ENCODE results near the gene RAET1G. TPM values are rescaled to one million over a fixed set of nuclear protein-coding genes. Genes with fewer than 3 reads are reported as not detected.

Gene RAET1G
- polyA plus RNA-seq, 1 of the 3 experiments (the other 2 are of a cell fraction): 2.5 TPM

DNA sequence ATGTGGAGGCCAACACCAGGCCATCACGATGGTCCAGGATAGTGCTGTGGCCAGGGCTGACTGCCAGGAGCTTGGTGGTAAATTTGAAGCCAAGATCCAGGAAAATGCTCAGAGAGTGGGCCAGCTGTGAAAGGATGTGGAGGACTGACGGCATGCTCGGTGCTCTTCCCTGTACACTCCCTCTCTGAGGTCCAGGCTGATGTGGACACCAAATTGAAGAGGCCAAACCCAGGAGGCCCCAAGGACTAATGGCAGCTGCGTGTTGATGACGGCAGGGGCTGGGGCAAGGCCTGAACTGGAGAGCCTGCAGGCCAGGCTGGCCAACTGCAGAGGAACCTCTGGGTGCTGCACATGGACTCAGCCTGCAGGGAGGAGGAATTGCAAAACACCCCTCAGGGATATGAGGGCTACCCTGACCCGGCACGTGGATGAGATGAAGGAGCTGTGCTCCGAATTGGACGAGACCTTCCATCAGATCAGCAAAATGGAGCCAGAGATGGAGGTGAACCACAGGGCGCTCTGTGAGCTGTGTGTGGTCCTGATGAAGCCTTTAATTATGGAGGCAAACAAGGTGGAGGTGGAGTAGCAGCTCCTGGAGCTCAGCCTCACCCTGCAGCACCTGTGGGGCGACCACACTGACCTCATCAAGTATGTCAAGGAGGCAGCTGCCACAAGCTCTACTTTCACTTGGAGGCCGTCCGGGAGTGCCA lies 18.1 kb downstream of the RAET1G start (continued):
- TF ChIP-seq, protein P1, sequence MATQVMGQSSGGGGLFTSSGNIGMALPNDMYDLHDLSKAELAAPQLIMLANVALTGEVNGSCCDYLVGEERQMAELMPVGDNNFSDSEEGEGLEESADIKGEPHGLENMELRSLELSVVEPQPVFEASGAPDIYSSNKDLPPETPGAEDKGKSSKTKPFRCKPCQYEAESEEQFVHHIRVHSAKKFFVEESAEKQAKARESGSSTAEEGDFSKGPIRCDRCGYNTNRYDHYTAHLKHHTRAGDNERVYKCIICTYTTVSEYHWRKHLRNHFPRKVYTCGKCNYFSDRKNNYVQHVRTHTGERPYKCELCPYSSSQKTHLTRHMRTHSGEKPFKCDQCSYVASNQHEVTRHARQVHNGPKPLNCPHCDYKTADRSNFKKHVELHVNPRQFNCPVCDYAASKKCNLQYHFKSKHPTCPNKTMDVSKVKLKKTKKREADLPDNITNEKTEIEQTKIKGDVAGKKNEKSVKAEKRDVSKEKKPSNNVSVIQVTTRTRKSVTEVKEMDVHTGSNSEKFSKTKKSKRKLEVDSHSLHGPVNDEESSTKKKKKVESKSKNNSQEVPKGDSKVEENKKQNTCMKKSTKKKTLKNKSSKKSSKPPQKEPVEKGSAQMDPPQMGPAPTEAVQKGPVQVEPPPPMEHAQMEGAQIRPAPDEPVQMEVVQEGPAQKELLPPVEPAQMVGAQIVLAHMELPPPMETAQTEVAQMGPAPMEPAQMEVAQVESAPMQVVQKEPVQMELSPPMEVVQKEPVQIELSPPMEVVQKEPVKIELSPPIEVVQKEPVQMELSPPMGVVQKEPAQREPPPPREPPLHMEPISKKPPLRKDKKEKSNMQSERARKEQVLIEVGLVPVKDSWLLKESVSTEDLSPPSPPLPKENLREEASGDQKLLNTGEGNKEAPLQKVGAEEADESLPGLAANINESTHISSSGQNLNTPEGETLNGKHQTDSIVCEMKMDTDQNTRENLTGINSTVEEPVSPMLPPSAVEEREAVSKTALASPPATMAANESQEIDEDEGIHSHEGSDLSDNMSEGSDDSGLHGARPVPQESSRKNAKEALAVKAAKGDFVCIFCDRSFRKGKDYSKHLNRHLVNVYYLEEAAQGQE (IDR thresholded peaks at IDR 0.05; ENCODE audit: low read depth, low read length): no peak
- no peak for TF ChIP-seq TAF1 (IDR thresholded peaks at IDR 0.05; ENCODE audit: borderline replicate concordance, low read depth, low read length)
- TF ChIP-seq FOXJ3 (CRISPR knock-in tag; IDR thresholded peaks at IDR 0.05): no peak
- no peak for TF ChIP-seq CHD2 (IDR thresholded peaks at IDR 0.05; ENCODE audit: low read length, partially characterized antibody)
- TF ChIP-seq POLR2AphosphoS5 (IDR thresholded peaks at IDR 0.05; ENCODE audit: low read depth, low read length): no peak
- no peak for TF ChIP-seq YY1 (IDR thresholded peaks at IDR 0.05; ENCODE audit: low read depth)

GRCh38 chr6:149903938-149904611 lies 18.8 kb downstream of the RAET1G start:
- Histone ChIP-seq H3F3A (replicated peaks; ENCODE audit: insufficient read depth) (no peaks in the 10 kb centered on the region), H2AFZ (ENCODE audit: low read depth) (no peak overlapping the region), H3K9me3 (no peaks in the 10 kb centered on the region), H4K20me1 (ENCODE audit: insufficient read depth) (no peaks in the 10 kb centered on the region), H3K79me2 (ENCODE audit: insufficient read depth) (no peaks in the 10 kb centered on the region), H3K27me3 (ENCODE audit: insufficient read depth) (no peaks in the 10 kb centered on the region), H3K4me1 (ENCODE audit: control insufficient read depth in 1 of 2, insufficient read depth in 2 of 2, low read depth in 1 of 2, low read length in 1 of 2) (peaks cover 0 to 7% of the 10 kb centered on the region in 2 experiments; a peak in 1 of 4 replicates), H3K4me3 (ENCODE audit: low read depth in 2 of 2, low read length in 1 of 2) (no peak overlapping the region), H3K27ac (ENCODE audit: low read depth in 2 of 2, low read length in 1 of 2) (no peak overlapping the region), H3K9me2 (no peaks in the 10 kb centered on the region), H3K36me3 (replicated peaks in 1 of 2; ENCODE audit: control insufficient read depth in 1 of 2, insufficient read depth in 2 of 2, low read length in 1 of 2) (no peaks in the 10 kb centered on the region), H3K9ac (no peak overlapping the region), H3K4me2 (no peak overlapping the region)
- DNase-seq: no peak
- ChIA-PET CTCF (interaction anchor here (0.9 to 1.1 kb wide), 2 partner anchors 10 to 70 kb away, joined by 3 to 4 read pairs; no protein-coding TSS in a partner anchor), POLR2A (no interaction called here)
- WGBS (ENCODE audit: low lambda C conversion rate): 39% methylated on average over 3 of the region's 5 CpGs
- no peak for TF ChIP-seq JUND (IDR thresholded peaks at IDR 0.05)

DNA sequence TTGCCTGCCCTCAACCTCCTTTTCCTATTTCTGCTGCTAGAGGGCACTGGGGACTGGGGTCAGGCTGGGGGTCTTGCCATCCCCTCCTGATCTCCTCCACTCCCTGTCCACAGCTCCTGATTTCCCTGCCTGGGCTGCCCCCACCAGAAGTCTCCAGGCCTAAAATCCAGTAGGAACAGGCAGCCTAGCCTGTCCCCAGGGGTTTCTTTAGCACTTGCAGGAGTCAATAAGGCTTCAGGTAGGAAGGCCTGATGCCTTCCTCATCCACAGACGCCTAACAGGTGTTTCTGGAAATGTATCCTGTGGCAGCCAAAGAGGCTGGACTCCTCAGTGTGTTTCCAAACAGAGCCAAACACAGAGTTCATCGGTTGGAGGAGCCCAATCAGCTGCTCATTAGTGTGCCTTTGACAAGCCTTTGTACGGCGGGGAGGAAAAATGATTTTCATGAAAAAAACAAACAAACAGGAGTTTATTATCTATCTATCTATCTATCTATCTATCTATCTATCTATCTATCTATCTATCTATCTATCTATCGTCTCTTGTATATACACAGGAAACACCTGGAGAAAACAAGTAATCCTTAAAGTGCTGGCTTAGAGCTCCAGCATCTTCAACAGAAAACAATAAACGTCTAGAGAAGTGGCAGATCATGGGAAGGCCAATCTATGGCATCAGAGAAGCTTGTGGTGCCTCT lies 21.3 kb downstream of the RAET1G start:
- ChIA-PET CTCF (interaction anchor here (0.5 kb wide), 1 partner anchor 12 kb away, joined by 3 read pairs; no protein-coding TSS in a partner anchor), POLR2A (no interaction called here)
- H3K4me1 ChIP-seq (ENCODE audit: control insufficient read depth in 1 of 2, insufficient read depth in 2 of 2, low read depth in 1 of 2, low read length in 1 of 2): peaks cover 6 to 7% of the 10 kb centered on the region in 2 experiments; a peak in 3 of 4 replicates
- H3F3A ChIP-seq (replicated peaks; ENCODE audit: insufficient read depth): peaks cover 15% of the 10 kb centered on the region
- no peaks in the 10 kb centered on the region for H3K9me3 ChIP-seq
- H3K9ac ChIP-seq: no peak overlapping the region
- no peaks in the 10 kb centered on the region for H3K9me2 ChIP-seq
- H3K4me3 ChIP-seq (ENCODE audit: low read depth in 2 of 2, low read length in 1 of 2): no peak overlapping the region
- DNase-seq: no peak
- no peaks in the 10 kb centered on the region for H4K20me1 ChIP-seq (ENCODE audit: insufficient read depth)
- H3K4me2 ChIP-seq: no peak overlapping the region
- no peak overlapping the region for H2AFZ ChIP-seq (ENCODE audit: low read depth)
- H3K36me3 ChIP-seq (replicated peaks in 1 of 2; ENCODE audit: control insufficient read depth in 1 of 2, insufficient read depth in 2 of 2, low read length in 1 of 2): no peaks in the 10 kb centered on the region
- TF ChIP-seq NRF1 (IDR thresholded peaks at IDR 0.05; ENCODE audit: low read depth, low read length) (no peak), TEAD4 (IDR thresholded peaks at IDR 0.05; ENCODE audit: borderline replicate concordance, insufficient read depth) (no peak), FOXM1 (IDR thresholded peaks at IDR 0.05; ENCODE audit: low read depth) (no peak), PBX3 (IDR thresholded peaks at IDR 0.05) (no peak), POLR2AphosphoS5 (IDR thresholded peaks at IDR 0.05; ENCODE audit: low read depth, low read length) (no peak), SIN3A (IDR thresholded peaks at IDR 0.05; ENCODE audit: borderline replicate concordance, low read depth, low read length) (no peak), CHD2 (IDR thresholded peaks at IDR 0.05; ENCODE audit: low read length, partially characterized antibody) (no peak), EZH2phosphoT487 (IDR thresholded peaks at IDR 0.05; ENCODE audit: borderline replicate concordance, low read depth) (no peak), TCF12 (IDR thresholded peaks at IDR 0.05) (no peak), ELF1 (IDR thresholded peaks at IDR 0.05) (no peak)
- TF ChIP-seq, protein P2, sequence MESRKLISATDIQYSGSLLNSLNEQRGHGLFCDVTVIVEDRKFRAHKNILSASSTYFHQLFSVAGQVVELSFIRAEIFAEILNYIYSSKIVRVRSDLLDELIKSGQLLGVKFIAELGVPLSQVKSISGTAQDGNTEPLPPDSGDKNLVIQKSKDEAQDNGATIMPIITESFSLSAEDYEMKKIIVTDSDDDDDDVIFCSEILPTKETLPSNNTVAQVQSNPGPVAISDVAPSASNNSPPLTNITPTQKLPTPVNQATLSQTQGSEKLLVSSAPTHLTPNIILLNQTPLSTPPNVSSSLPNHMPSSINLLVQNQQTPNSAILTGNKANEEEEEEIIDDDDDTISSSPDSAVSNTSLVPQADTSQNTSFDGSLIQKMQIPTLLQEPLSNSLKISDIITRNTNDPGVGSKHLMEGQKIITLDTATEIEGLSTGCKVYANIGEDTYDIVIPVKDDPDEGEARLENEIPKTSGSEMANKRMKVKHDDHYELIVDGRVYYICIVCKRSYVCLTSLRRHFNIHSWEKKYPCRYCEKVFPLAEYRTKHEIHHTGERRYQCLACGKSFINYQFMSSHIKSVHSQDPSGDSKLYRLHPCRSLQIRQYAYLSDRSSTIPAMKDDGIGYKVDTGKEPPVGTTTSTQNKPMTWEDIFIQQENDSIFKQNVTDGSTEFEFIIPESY (IDR thresholded peaks at IDR 0.05; ENCODE audit: borderline replicate concordance, low read depth): no peak
- 86% methylated on average over 5 of the region's 6 CpGs for WGBS (ENCODE audit: low lambda C conversion rate)
- H3K79me2 ChIP-seq (ENCODE audit: insufficient read depth): no peaks in the 10 kb centered on the region
- no peak overlapping the region for H3K27ac ChIP-seq (ENCODE audit: low read depth in 2 of 2, low read length in 1 of 2)
- H3K27me3 ChIP-seq (ENCODE audit: insufficient read depth): no peaks in the 10 kb centered on the region

All from SK-N-SH (cell line).